ENCODE results near the gene DDX20.

The DDX20 gene

GRCh38 chr1:111755331-111756123 lies at the start of gene DDX20:
Gene DDX20 (plus strand): TSS chr1:111755901. CDS start chr1:111755925, 24 bp downstream.
- peak; percentile 73 for DNase-seq

GRCh38 chr1:111706921-111707320 lies 48.8 kb upstream of the DDX20 start:
- no peak for DNase-seq

- no peak for DNase-seq
These were observed 47.8 kb upstream of the DDX20 start for GRCh38 chr1:111707906-111708305.

GRCh38 chr1:111709986-111710385 lies 45.7 kb upstream of the DDX20 start:
- DNase-seq = no peak

GRCh38 chr1:111716333-111716732 lies 39.4 kb upstream of the DDX20 start:
- no peak for DNase-seq

- no peak for DNase-seq
These were observed 38.3 kb upstream of the DDX20 start for GRCh38 chr1:111717450-111717849.

GRCh38 chr1:111719135-111719534 lies 36.6 kb upstream of the DDX20 start:
- DNase-seq = no peak

GRCh38 chr1:111719674-111720132 lies 36.0 kb upstream of the DDX20 start:
- no peak for DNase-seq

- no peak for DNase-seq
These were observed 35.3 kb upstream of the DDX20 start for GRCh38 chr1:111720274-111720976.

GRCh38 chr1:111720977-111721786 lies 34.5 kb upstream of the DDX20 start:
- DNase-seq = no peak

- no peak for DNase-seq
These were observed 32.5 kb upstream of the DDX20 start for GRCh38 chr1:111723091-111723806.

GRCh38 chr1:111723871-111724270 lies 31.8 kb upstream of the DDX20 start:
- DNase-seq = no peak

- DNase-seq = no peak
These were observed 30.5 kb upstream of the DDX20 start for GRCh38 chr1:111725192-111725591.

- no peak for DNase-seq
These were observed 28.6 kb upstream of the DDX20 start for GRCh38 chr1:111727056-111727455.

- no peak for DNase-seq
These were observed 26.3 kb upstream of the DDX20 start for GRCh38 chr1:111729271-111729921.

GRCh38 chr1:111729946-111730681 lies 25.6 kb upstream of the DDX20 start:
- no peak for DNase-seq

GRCh38 chr1:111730706-111731105 lies 25.0 kb upstream of the DDX20 start:
- no peak for DNase-seq

- no peak for DNase-seq
These were observed 23.7 kb upstream of the DDX20 start for GRCh38 chr1:111731956-111732355.

GRCh38 chr1:111732718-111733117 lies 23.0 kb upstream of the DDX20 start:
- DNase-seq = no peak

GRCh38 chr1:111733183-111733991 lies 22.3 kb upstream of the DDX20 start:
- no peak for DNase-seq

GRCh38 chr1:111733992-111734341 lies 21.7 kb upstream of the DDX20 start:
- DNase-seq = no peak

Data from NCI-H187 treated with DMSO at 0.1 percent for 48 hours (cell line).